GM19467 (cell line): ENCODE results near the gene GLYATL1.

Experiments
- ATAC-seq: cut with Tn5 transposase; IDR thresholded peaks from one replicate; pipeline ENCODE4 v1.9.1; 2021; ENCODE audit warnings: mild to moderate bottlenecking, moderate library complexity; ENCODE audit not compliant: unreplicated experiment

GLYATL1 gene, protein sequence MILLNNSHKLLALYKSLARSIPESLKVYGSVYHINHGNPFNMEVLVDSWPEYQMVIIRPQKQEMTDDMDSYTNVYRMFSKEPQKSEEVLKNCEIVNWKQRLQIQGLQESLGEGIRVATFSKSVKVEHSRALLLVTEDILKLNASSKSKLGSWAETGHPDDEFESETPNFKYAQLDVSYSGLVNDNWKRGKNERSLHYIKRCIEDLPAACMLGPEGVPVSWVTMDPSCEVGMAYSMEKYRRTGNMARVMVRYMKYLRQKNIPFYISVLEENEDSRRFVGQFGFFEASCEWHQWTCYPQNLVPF

DNA sequence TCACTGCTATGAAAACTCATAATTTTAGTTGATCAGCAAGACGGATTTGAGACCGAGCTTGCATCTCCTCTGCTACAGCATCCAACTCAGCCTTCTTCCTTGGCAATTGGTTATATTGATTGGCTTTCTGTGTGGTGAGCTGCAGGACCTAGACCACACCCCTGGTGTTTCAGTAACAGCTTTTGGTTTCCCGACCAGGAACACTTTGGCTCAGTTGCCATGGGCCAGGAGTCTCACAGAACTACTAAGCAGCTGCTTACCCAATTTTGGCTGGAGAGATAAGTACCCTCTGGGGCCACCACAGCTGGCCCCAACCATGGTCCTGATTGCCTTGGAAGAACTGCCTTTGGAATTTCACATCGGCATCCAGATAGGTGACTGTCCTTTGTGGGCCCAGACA, at the start of gene GLYATL1:
TSS of gene GLYATL1 (plus strand) at position 212 of the 400 bp plus-strand sequence. CDS start 7,600 bp downstream, outside the sequence.
- no peak for ATAC-seq

DNA sequence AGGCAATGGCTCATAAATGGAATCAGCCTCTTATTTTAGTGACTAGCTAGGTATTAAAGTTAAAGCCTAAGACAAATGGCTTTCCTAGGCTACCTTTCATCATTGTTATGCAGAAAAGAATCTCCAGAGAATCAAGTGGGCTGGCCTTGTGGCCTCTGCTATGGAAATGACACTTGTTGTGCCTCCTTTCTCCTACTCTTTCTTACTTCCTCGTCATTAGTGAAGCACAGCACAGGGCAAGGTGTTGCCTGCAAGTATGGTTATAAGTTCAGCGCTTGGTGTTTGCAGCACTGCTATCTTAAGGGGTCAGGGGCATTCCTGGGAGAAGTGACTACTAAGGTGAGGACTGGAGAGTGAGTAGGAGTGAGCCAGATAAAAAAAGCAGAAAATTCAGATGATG, 45.4 kb upstream of the GLYATL1 start:
- ATAC-seq = no peak

DNA sequence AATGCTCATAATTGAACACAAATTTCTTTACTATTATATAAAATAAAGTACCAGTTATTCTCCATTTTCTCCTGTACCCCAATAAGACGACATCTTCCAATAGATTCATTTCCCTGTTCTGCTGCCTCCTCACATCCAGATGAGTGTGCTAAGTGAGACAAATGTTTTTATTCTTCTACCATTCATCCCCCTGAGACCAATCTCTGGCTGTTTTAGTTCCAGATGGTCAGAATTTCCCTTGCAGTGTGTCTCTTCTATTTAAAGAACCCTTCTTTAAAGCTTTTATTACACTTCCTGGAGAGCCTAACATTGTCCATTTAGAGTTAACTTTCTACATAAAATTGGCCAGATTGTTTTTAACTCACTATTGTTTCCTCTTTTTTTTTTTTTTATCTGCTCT, 41.2 kb upstream of the GLYATL1 start:
- no peak for ATAC-seq

DNA sequence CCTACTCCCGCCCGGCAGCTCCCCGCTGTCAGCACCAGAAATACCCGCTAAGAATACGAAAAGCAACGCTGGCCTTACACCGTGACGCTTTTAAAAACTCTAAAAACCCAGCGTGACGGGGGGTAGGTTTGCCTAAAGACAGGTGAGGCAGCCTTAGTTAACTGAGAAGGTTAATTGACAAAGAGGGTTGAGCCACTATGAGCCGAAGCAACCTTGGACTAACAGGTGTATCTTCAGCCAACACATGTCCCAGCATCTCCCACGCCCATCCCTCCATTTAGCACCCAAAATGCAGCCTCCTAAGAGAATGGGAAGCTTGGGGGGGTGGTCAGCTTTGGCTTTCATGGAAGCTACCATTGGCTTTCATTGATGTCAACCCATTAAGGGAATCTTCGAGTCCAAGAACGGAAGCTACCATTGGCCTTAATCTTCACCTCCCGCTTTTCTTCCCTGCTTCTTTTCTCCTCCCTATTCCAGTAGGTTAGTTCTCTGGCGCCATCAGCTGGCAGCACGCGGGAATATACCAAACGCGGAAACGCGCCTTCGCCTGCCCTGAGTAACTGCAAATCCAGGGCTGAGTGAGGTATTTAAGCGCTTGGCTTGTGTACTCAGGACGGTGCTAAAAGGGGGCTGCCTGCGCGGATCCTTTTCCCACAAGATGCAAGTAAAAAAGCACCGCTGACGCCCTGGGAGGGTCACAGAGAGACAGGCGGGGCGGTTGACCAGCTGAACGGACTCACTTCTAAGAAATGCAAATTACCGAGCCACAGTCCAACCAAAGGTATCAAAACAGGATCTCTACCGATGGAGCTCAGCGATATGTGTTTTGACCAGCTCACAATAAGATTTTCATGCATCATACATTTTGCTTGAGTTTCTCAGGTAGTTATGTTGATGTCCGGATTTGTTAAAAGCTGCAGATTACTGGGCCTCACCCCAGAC, 38.5 kb upstream of the GLYATL1 start:
- ATAC-seq = no peak

DNA sequence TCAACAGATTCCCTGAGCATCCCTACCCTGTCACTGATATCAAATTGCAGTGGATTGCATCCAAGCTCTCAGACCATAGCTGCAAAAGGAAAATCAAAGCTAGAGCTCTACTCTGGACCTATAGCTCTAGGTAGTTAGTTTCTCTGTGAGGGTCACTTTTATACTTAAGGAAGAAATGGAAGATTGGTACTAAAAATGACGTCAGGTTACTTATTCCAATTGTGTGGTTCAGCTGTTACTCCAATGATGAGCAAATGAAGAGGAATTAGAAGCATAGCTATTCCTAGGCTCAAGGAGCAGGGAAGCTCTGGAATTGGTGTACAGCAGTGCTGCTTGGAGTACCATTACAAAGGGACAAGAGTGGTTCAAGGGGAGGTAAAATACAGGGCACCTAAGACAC, 36.4 kb upstream of the GLYATL1 start:
- ATAC-seq = no peak

DNA sequence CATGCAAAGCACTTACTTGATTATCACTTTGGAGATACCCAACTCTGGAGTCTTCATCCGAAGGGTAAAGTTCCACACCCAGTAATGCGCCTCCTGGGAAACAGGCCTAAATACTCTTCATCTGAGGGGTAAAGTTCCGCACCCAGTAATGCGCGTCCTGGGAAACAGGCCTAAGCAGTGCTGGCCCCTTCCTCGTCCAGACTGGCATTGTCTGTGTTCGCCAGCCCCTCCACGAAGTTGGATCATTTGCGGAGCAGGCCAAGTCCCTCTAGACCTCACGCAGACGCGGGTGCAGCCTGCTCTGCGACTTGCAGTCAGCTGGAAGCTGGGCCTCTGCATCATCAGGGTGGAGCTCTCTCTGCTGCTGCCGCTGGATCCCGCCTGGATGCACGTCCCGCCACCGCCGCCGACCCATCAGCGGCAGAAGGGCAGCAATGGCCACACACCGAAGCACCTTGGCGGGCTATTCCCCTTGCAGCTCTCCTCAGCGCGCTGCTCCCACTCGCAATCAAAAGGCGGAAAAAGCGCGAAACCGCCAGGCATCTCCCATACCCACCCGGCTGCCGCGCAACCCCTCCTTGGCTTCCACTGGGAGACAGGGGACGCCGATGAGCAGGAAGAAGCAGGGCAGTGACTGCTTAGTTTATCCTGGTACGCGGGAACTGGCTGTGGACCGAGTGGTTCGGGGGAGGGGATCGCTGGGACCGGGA, 34.1 kb upstream of the GLYATL1 start:
- ATAC-seq = no peak

DNA sequence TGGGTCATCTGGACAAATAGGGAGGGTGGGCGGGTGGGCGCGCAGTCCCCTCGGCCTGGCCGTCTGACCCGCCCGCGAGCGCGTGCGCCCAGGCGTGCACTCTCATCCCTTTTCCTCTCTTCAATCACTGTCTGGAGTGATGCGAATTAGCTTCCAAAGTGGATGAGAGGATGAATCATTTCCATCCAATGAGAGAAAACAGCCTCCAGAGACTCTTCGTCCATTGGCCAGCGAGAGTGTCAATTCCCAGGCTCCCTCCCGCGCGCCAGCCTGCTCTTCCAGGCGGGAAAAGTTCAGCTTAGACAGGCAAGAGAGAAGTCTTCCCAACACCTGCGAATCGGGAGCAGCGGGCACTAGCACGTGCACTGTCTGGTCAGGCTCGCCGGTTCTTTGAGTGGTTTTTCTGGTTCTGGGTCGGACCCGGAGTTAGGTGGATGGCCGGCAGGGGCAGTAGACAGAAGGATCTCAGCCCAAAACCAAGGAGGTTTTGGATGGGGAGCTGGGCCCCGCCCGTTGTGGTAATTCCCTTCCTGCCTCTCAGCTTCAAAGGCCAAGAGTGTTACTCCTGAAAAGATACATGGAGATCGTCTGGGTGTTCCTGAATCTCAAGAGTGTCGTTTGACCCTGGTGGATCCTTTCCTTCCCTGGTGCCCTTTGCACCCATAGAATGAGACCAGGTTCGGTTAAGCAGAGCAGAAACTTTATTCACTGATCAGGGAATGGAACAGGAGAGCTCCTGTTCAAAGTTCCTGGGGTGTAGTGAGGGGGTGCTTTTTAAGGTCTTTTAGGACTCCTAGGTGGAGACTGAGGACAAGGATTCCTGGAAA, 33.4 kb upstream of the GLYATL1 start:
- no peak for ATAC-seq

DNA sequence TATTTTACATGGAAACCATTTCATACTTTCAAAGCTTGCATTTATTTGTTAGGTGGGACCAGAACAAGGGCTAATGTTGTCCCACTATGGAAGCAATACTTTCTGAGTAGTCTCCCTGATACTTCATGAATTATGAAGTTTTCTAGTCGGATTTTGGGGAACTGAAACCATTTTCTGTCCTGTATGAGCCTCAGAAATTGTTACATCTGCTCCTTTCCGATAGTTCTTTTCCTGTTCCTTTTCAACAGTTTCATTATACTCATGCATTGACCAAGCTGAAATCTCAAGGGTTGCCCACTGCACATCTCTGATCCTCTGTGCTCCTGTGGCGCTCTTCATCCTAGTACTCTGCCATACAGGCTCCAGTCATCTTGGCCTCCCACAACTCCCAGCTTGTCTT, 31.5 kb upstream of the GLYATL1 start:
- no peak for ATAC-seq

DNA sequence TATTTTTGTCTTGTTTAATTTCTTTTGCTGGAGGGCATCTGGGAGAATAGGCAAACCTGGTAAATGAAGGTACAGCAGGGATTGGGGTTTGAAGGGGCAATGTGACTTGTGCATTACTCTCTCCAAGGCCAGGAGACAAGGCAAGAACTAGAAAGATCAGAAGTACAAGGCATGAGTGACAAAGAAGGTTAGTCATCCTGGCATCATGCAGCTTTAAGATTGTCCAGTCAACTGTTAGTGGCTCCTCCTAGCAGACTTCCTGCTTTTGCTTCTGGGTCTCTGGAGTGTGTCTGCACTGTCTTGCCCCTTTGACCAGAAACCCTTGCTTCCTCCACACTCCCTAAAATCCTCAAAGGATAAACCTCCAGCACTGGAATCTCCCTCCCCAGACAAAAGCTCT, 27.2 kb upstream of the GLYATL1 start:
- no peak for ATAC-seq

DNA sequence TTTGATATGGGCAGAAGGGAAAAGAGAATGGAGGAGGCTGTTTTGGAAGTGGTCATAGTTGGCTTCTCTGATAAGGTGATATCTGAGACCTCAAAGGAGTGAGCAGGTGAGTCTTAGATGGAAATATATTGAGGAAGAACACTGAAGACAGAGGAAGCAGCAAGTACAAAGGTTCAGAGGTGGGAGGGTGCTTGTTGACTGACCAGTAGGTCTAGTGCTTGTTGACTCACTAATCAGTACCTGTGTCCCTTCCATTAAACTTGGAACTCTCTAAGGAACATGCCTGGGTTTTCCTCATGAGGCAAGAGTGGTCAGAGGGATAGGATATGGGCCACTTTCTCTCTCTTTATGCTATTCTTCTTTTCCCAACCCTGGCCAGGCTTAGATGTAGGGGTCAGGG, 25.6 kb upstream of the GLYATL1 start:
- ATAC-seq = no peak

DNA sequence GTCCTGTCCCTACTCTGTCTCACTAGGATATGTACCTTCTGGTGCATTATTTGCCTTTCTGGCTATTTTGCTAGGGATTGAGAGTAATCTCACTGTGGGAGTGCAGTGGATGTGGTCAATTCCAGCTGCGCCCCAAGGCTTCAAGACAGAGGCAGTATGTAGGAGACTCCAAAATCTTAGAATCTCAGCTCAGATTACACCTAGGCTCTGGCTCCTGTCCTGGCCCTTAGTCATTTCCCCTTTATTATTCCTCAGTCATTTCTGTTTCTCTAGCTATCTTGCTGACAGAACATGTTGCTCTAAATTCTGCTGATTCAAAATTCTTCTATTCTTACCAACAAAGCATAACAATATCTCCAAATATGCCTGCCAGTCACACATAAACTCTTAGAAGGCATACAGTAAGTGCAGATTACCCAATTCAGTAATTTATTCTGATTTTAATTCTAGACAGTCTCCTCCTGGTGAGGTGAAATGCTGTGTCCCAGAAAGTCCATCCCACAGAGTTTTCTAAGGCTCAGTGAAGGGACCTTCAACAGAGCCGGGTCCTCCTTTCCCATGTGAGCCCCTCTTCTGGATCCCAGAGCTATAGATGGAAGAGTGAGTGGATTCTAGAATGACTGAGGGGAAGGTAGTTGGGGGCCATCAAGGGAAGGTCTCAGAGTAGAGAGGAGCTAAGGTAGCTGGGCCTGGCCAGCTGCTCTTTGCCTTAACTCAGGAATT, 24.3 kb upstream of the GLYATL1 start:
- ATAC-seq = no peak

DNA sequence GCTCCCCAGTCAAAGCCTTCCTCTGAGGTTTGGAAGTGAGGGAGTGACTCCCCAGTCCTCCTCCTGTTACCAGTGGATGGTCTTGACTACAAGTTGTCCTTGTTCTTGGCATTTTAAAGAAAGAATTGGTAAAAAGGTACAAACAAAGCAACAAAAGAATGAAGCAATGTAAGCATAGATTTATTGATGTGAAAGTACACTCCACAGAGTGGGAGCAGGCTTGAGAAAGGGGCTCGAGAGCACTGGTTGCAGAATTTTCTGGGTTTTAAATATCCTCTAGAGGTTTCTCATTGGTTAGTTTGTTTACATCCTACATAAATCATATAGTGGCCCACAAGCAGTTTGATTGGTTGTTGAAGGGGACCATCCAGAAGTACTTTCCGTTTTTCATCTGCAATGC, 22.7 kb upstream of the GLYATL1 start:
- no peak for ATAC-seq

DNA sequence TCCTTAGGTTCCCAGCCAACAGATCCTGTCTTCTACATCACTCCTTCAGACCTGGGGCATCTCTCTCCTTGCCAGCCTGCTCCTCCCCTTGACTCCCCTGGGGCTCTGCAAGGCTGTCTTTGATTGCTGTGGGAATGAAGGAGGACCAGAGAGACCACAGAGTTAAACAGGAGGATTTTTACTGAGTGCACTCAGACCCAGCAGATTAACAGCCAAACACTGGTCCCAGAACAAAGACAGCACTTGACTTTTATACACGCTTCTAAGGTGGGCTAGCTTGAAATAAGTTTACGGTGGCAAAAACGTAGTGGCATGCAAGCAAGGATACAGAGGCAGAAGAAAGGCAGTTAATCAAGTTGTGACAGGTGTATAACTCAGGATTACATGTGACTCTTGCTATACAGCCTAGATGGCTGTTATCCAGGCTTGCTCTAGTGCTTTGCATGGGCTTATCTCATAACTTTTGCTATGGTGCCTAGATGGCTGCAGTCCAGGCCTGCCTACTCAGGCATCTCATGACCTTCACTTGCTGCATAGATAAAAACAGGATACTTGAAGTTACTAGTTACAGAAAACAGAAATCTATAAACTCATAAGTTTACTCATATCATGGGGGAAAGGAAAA, 22.0 kb upstream of the GLYATL1 start:
- no peak for ATAC-seq

DNA sequence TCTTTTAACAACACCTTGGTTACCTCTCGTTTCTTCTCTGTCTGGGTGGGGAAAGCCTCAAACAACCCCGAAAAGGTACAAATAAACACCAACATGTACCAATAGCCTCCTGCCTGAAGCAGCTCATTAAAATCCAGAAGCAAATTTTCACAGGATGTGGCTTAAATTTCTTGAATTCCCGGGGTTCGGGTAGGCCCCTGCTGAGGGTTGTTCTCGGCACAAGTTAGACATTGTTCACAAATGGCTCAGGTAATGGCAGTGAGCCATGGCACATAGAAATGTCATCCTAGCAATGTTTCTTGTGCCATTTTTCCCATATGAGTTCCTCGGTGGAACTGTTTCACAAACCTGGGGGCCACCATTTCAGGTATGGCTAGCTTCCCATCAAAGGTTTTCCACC, 19.7 kb upstream of the GLYATL1 start:
- ATAC-seq = no peak

DNA sequence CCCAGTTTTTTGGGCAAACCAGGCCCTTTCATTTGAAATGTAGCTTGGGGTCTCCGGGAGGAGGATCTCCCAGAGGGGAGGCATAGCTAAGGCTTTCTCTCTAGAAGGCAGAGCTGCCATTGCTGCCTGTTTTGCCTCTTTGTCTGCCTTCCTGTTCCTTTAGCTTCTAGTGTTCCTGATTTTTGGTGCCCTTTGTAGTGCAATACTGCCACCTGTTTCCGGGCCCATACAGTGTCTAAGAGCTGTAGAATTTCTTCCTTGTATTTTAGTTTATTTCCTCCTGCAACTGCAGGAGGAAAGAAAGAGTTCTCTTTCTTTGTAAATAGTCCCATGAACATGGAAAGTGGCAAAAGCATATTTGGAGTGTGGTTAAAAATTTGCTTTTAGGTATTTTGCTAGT, 19.3 kb upstream of the GLYATL1 start:
- no peak for ATAC-seq

DNA sequence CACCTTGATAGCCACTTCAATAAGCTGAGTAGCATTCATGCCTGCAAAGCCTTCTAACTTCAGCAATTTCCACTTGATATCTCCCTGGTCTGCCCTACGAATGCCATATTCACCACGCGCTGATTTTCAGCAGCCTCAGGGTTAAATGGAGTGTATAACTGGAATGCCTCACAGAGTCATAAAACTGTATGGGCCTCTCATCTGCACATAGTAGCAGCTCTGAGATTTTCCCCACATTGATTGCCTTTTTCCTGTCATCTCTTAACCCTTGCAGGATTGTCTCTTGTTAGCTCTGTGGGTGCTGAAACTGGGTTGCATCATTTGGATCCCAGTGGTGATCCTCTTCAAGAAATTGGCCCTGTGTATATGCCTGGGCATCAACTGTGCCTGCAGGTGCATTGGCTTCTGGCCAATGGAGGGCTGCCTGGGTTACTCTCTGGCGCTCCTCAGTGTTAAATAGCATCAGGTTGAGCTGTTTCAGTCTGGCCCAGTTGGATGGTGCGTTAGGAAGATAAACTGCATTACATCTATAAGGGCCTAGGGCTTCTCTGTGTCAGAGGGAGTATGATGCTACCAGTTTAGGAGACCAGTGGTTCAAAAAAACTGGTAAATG, 17.4 kb upstream of the GLYATL1 start:
- ATAC-seq = no peak

DNA sequence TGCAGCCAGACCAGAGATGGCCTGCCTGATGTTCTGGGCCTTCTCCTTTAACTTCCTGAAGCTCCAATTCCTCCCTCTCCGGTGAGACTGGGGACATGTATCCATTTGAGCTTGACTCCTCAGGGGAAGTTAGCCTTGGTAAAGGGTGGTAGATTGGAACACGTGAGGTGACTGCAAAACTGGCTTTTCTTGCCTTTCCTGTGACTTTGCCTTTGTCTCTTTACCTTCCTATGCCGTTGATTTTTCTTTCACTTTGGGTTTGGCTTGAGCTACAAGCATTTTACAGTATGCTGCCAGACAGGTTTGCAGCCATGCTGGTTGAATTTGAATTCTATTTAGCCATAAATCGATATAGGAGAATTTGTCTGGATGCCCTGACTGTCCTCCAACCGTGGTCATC, 16.8 kb upstream of the GLYATL1 start:
- ATAC-seq = no peak

DNA sequence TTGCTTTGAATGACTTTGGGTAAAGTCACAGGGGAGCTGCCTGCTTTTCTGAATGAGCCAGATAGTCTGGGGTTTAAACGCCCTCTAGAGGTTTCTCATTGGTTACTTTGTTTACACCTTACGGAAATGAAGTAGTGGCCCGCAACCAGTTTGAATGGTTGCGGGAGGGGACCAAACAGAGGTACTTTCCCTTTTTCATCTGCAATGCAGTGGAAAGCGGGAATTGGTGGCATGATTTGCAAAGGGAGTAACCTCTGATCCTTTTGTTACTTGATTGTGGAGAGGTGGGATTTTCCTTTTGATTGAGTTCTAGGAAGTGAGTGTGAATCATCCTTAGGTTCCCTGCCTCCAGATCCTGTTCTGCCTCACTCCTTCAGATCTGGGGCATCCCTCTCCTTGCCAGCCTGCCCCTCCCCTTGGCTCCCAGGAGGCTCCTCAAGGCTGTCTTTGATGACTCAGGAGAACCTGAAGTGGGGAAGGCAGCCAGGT, 15.9 kb upstream of the GLYATL1 start:
- ATAC-seq = no peak

DNA sequence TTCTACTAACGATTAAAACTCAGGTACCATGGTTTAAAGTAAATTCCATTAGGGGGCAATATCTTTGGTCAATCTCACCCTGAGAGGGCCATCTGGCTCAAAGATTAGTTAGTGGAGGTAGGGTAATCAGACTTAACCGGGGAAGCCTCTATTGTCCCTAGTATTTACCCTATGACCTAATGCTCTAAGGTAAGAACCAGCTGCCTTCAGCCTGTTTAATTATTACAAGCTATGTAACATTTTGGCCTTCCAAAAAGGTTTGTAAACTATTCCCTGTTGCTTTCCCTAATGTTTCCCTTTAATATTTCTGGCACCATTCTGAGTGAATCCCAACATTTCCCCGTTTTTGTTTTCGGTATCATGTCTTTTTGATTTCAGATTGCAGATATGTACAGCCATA, 15.1 kb upstream of the GLYATL1 start:
- no peak for ATAC-seq
